ENCODE data around the gene NRTN. TPM values are rescaled to one million over a fixed set of nuclear protein-coding genes. Genes with fewer than 3 reads are reported as not detected.
"Not testable (repeated sequence)": the region's sequence is repeated elsewhere in the genome, so short reads cannot be mapped to it uniquely, and the experiment has no call there.

The NRTN gene
- polyA plus RNA-seq, 3 donors, result 3.7 to 5.2 (median 4.3) TPM

GRCh38 chr19:5864725-5865486 lies 60.0 kb downstream of the NRTN start:
- no peak for DNase-seq

GRCh38 chr19:5865772-5866171 lies 60.9 kb downstream of the NRTN start:
- no peak for DNase-seq

- DNase-seq, result no peak
These were observed 62.6 kb downstream of the NRTN start for GRCh38 chr19:5867201-5868136.

GRCh38 chr19:5870986-5871394 lies 66.1 kb downstream of the NRTN start:
- DNase-seq, result no peak

- DNase-seq, result no peak
These were observed 68.8 kb downstream of the NRTN start for GRCh38 chr19:5873617-5874199.

DNA sequence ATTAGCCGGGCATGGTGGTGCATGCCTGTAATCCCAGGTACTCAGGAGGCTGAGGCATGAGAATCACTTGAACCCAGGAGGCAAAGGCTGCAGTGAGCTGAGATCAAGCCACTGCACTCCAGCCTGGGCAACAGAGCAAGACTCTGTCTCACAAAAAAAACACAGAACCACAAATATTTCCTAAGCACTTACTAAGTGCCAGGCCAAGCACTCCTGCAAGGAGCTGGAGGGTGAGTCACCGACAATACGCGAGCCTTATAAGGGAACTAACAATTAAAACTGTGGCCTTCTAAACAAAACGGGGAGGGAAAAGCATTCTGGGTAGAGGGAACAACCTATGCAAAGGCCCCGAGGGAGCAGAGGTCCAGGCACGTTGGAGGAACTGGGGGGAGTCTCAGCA lies 69.6 kb downstream of the NRTN start:
- DNase-seq, result not testable (repeated sequence)

DNA sequence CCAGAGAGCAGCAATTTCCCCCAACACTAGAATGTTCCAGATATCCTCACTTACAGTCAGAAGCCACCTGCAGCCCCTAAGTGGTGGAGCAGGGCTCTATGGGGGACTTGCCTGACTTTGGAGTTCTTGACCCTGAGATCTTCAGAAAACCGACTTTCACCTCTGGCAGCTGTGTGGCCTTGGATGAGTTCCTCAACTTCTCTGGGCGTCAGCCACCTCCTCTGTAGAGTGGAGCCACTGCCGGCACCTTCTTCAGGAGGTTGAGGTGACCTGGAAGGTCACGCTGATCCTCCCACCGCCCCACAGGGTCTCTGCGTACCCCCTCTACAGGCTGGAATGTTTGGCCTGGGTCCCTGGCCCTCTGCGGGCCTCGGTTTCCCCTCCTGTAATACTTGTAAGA lies 72.6 kb downstream of the NRTN start:
- no peak for DNase-seq

GRCh38 chr19:5877882-5878281 lies 73.0 kb downstream of the NRTN start:
- DNase-seq, result no peak

Other genes with a start within 250 kb of the NRTN start
- gene TINCR, start 237.1 kb upstream of the NRTN start, polyA plus RNA-seq (ENCODE audit: insufficient read length in 3 of 3), result under 1 TPM; 0.28 to 0.38 (median 0.34) TPM
- gene SAFB2, start 182.3 kb upstream of the NRTN start, polyA plus RNA-seq (ENCODE audit: insufficient read length in 3 of 3), result 100 to 1,000 TPM in 2 of 3 donors, 10 to 100 TPM in 1; 74.0 to 118 (median 105) TPM
- 100 to 1,000 TPM; 152 to 186 (median 176) TPM for gene SAFB, start 182.0 kb upstream of the NRTN start, polyA plus RNA-seq (ENCODE audit: insufficient read length in 3 of 3)
- 10 to 100 TPM; 46.3 to 58.5 (median 52.8) TPM for gene MICOS13, start 124.6 kb upstream of the NRTN start, polyA plus RNA-seq (ENCODE audit: insufficient read length in 3 of 3)
- gene HSD11B1L, start 124.0 kb upstream of the NRTN start, polyA plus RNA-seq (ENCODE audit: insufficient read length in 3 of 3), result 10 to 100 TPM; 11.2 to 15.2 (median 11.8) TPM
- gene RPL36, start 114.8 kb upstream of the NRTN start, polyA plus RNA-seq (ENCODE audit: insufficient read length in 3 of 3), result 100 to 1,000 TPM; 635 to 979 (median 767) TPM
- gene LONP1, start 84.9 kb upstream of the NRTN start, polyA plus RNA-seq (ENCODE audit: insufficient read length in 3 of 3), result 10 to 100 TPM; 65.4 to 79.2 (median 67.8) TPM
- not detected for gene CATSPERD, start 84.4 kb upstream of the NRTN start, polyA plus RNA-seq (ENCODE audit: insufficient read length in 3 of 3)
- 1 to 10 TPM; 3.0 to 6.5 (median 4.0) TPM for gene PRR22, start 20.3 kb upstream of the NRTN start, polyA plus RNA-seq (ENCODE audit: insufficient read length in 3 of 3)
- 10 to 100 TPM; 24.9 to 45.1 (median 32.4) TPM for gene DUS3L, start 13.9 kb upstream of the NRTN start, polyA plus RNA-seq (ENCODE audit: insufficient read length in 3 of 3)
- 10 to 100 TPM; 12.7 to 18.2 (median 15.1) TPM for gene FUT6, start 34.6 kb downstream of the NRTN start, polyA plus RNA-seq (ENCODE audit: insufficient read length in 3 of 3)
- under 1 TPM; 0.54 to 0.90 (median 0.64) TPM for gene FUT3, start 46.4 kb downstream of the NRTN start, polyA plus RNA-seq (ENCODE audit: insufficient read length in 3 of 3)
- gene FUT5, start 65.5 kb downstream of the NRTN start, polyA plus RNA-seq (ENCODE audit: insufficient read length in 3 of 3), result under 1 TPM in 2 of 3 donors, not detected in 1; 0.06 to 0.18 TPM
- 100 to 1,000 TPM; 174 to 222 (median 202) TPM for gene NDUFA11, start 98.7 kb downstream of the NRTN start, polyA plus RNA-seq (ENCODE audit: insufficient read length in 3 of 3)
- gene VMAC, start 99.8 kb downstream of the NRTN start, polyA plus RNA-seq (ENCODE audit: insufficient read length in 3 of 3), result 10 to 100 TPM in 2 of 3 donors, 1 to 10 TPM in 1; 4.9 to 12.2 (median 10.8) TPM
- gene CAPS, start 109.2 kb downstream of the NRTN start, polyA plus RNA-seq (ENCODE audit: insufficient read length in 3 of 3), result 10 to 100 TPM; 38.8 to 51.9 (median 45.3) TPM
- 10 to 100 TPM; 68.1 to 72.5 (median 68.3) TPM for gene RANBP3, start 173.1 kb downstream of the NRTN start, polyA plus RNA-seq (ENCODE audit: insufficient read length in 3 of 3)

Data from renal pelvis (tissue), 4 donors.